GM12864 (cell line): ENCODE measurements around the gene SLC51A.
"Not testable (repeated sequence)": the region's sequence is repeated elsewhere in the genome, so short reads cannot be mapped to it uniquely, and the experiment has no call there.

Experiments
- DNase-seq: peaks from one replicate; pipeline ENCODE4 v3.0.0-alpha.2; 2011; ENCODE audit warnings: low read depth
- H3K4me3 ChIP-seq: 2 replicates; pipeline ENCODE4 v1.5.1; 2011; ENCODE audit warnings: mild to moderate bottlenecking, low read depth, low read length, control low read depth
- CTCF ChIP-seq: IDR thresholded peaks from 2 replicates; pipeline ENCODE4 v1.5.1; 2011; ENCODE audit warnings: low read depth, mild to moderate bottlenecking, moderate library complexity, low read length, control low read depth, inconsistent platforms; ENCODE audit errors: missing control alignments

Gene SLC51A

GRCh38 chr3:196241704-196242103 lies 25.4 kb downstream of the SLC51A start:
- H3K4me3 ChIP-seq: no peak overlapping the region
- DNase-seq: no peak
- TF ChIP-seq CTCF: no peak

- H3K4me3 ChIP-seq, DNase-seq: not testable (repeated sequence)
Measured at GRCh38 chr3:196244166-196244565, 27.8 kb downstream of the SLC51A start.

GRCh38 chr3:196246612-196247308 lies 30.4 kb downstream of the SLC51A start:
- no peak for DNase-seq
- no peak for TF ChIP-seq CTCF
- no peak overlapping the region for H3K4me3 ChIP-seq

- no peak for TF ChIP-seq CTCF
- DNase-seq: no peak
- H3K4me3 ChIP-seq: no peak overlapping the region
Measured at GRCh38 chr3:196251918-196252317, 35.6 kb downstream of the SLC51A start.

- DNase-seq: no peak
- H3K4me3 ChIP-seq: no peak overlapping the region
- no peak for TF ChIP-seq CTCF
Measured at GRCh38 chr3:196254376-196255283, 38.3 kb downstream of the SLC51A start.

- no peak for DNase-seq
- TF ChIP-seq CTCF: no peak
- H3K4me3 ChIP-seq: no peak overlapping the region
Measured at GRCh38 chr3:196255776-196256175, 39.4 kb downstream of the SLC51A start.

GRCh38 chr3:196260784-196261183 lies 44.5 kb downstream of the SLC51A start:
- DNase-seq: no peak
- H3K4me3 ChIP-seq: no peak overlapping the region
- TF ChIP-seq CTCF: no peak
